ENCODE data around the gene STAT6. TPM values are rescaled to one million over a fixed set of nuclear protein-coding genes. Genes with fewer than 3 reads are reported as not detected.
A peak's percentile ranks its signal among the peaks of the same experiment; 100 is the strongest.

Gene STAT6
- total and polyA plus RNA-seq, 2 experiments from 2014 or later, result 78.9 to 80.0 TPM

- Histone ChIP-seq H2AFZ (no peak overlapping the region), H3K27me3 (no peaks in the 10 kb centered on the region), H3K4me3 (peak overlapping the region; percentile 90), H3K9me3 (ENCODE audit: low read depth) (no peaks in the 10 kb centered on the region), H3K9me2 (replicated peaks; ENCODE audit: insufficient read depth) (no peaks in the 10 kb centered on the region), H3K4me2 (peak overlapping the region; percentile 89), H4K20me1 (ENCODE audit: insufficient read depth, poor library complexity, severe bottlenecking) (peaks cover 37% of the 10 kb centered on the region), H3K36me3 (replicated peaks; ENCODE audit: insufficient read depth, low read depth) (peaks cover 3% of the 10 kb centered on the region), H3K4me1 (ENCODE audit: insufficient read depth) (peaks cover 32% of the 10 kb centered on the region), H3K79me2 (peaks cover 47% of the 10 kb centered on the region), H3K27ac (peak overlapping the region; percentile 100)
- 79% methylated on average over 21 of the region's 22 CpGs for WGBS (ENCODE audit: low lambda C conversion rate, missing lambda C conversion rate)
- no peak for DNase-seq (ENCODE audit: low spot score)
- TF ChIP-seq EZH2 (IDR thresholded peaks at IDR 0.05; ENCODE audit: borderline replicate concordance) (no peak), EZH2phosphoT487 (IDR thresholded peaks at IDR 0.05; ENCODE audit: low read depth, severe bottlenecking, unreplicated experiment) (no peak), CTCF (IDR thresholded peaks at IDR 0.05; ENCODE audit: poor library complexity) (no peak)
Observed at GRCh38 chr12:57090924-57091637, 20.1 kb downstream of the STAT6 start.

- H3K9me2 ChIP-seq (replicated peaks; ENCODE audit: insufficient read depth), result no peaks in the 10 kb centered on the region
- H3K27me3 ChIP-seq, result no peaks in the 10 kb centered on the region
- H3K36me3 ChIP-seq (replicated peaks; ENCODE audit: insufficient read depth, low read depth), result peaks cover 3% of the 10 kb centered on the region
- peaks cover 38% of the 10 kb centered on the region for H3K4me1 ChIP-seq (ENCODE audit: insufficient read depth)
- no peak for DNase-seq (ENCODE audit: low spot score)
- H3K79me2 ChIP-seq, result peaks cover 47% of the 10 kb centered on the region
- H2AFZ ChIP-seq, result no peak overlapping the region
- peak overlapping the region; percentile 89 for H3K4me2 ChIP-seq
- WGBS (ENCODE audit: low lambda C conversion rate, missing lambda C conversion rate), result 42% methylated on average over 6 of the region's 6 CpGs
- peak overlapping the region; percentile 100 for H3K27ac ChIP-seq
- TF ChIP-seq CTCF (IDR thresholded peaks at IDR 0.05; ENCODE audit: poor library complexity), result no peak
- no peak for TF ChIP-seq EZH2 (IDR thresholded peaks at IDR 0.05; ENCODE audit: borderline replicate concordance)
- no peak for TF ChIP-seq EZH2phosphoT487 (IDR thresholded peaks at IDR 0.05; ENCODE audit: low read depth, severe bottlenecking, unreplicated experiment)
- H3K9me3 ChIP-seq (ENCODE audit: low read depth), result no peaks in the 10 kb centered on the region
- H3K4me3 ChIP-seq, result peak overlapping the region; percentile 90
- peaks cover 37% of the 10 kb centered on the region for H4K20me1 ChIP-seq (ENCODE audit: insufficient read depth, poor library complexity, severe bottlenecking)
Observed at GRCh38 chr12:57090490-57090889, 20.7 kb downstream of the STAT6 start.

GRCh38 chr12:57089271-57090245 lies 21.6 kb downstream of the STAT6 start:
- WGBS (ENCODE audit: low lambda C conversion rate, missing lambda C conversion rate), result 1% methylated on average over 38 of the region's 45 CpGs

More at GRCh38 chr12:57089271-57090245, 21.6 kb downstream of the STAT6 start:
- Histone ChIP-seq H2AFZ (no peak overlapping the region), H3K9me3 (ENCODE audit: low read depth) (no peaks in the 10 kb centered on the region), H3K4me2 (peak overlapping the region; percentile 89), H3K79me2 (peaks cover 47% of the 10 kb centered on the region), H3K4me1 (ENCODE audit: insufficient read depth) (peaks cover 44% of the 10 kb centered on the region), H3K27me3 (no peaks in the 10 kb centered on the region), H3K36me3 (replicated peaks; ENCODE audit: insufficient read depth, low read depth) (peaks cover 3% of the 10 kb centered on the region), H3K4me3 (peak overlapping the region; percentile 90), H3K9me2 (replicated peaks; ENCODE audit: insufficient read depth) (no peaks in the 10 kb centered on the region), H4K20me1 (ENCODE audit: insufficient read depth, poor library complexity, severe bottlenecking) (peaks cover 37% of the 10 kb centered on the region), H3K27ac (peak overlapping the region; percentile 100)
- DNase-seq (ENCODE audit: low spot score), result peak; percentile 83
- TF ChIP-seq EZH2phosphoT487 (IDR thresholded peaks at IDR 0.05; ENCODE audit: low read depth, severe bottlenecking, unreplicated experiment) (no peak), CTCF (IDR thresholded peaks at IDR 0.05; ENCODE audit: poor library complexity) (no peak), EZH2 (IDR thresholded peaks at IDR 0.05; ENCODE audit: borderline replicate concordance) (no peak)

Measured in hepatocyte (in vitro differentiated cells).